SK-N-SH treated with all-trans-retinoic acid at 6 μM for 48 hours (cell line): Measurements from ENCODE around the gene EML5.

ENCODE experiments used
- ARNTL ChIP-seq: fragments of 450-650 bp; formaldehyde crosslinking; IDR thresholded peaks from 2 replicates; pipeline ENCODE4 v1.5.0; 2020; ENCODE audit warnings: low read depth, mild to moderate bottlenecking, moderate library complexity, borderline replicate concordance
- ESRRG ChIP-seq: fragments of 250-450 bp; sonication (Bioruptor Pico); IDR thresholded peaks from 2 replicates; pipeline ENCODE4 v1.6.1; 2021; ENCODE audit warnings: mild to moderate bottlenecking
- ISL1 ChIP-seq: fragments of 250-450 bp; sonication (Bioruptor Pico); IDR thresholded peaks from 2 replicates; pipeline ENCODE4 v2.1.2; 2022; ENCODE audit warnings: mild to moderate bottlenecking, moderate library complexity
- ZFP3 ChIP-seq: fragments of 250-450 bp; sonication (Bioruptor Pico); IDR thresholded peaks from 2 replicates; pipeline ENCODE4 v1.5.0; 2020; ENCODE audit warnings: mild to moderate bottlenecking, moderate library complexity
- ZFP30 ChIP-seq: fragments of 450-650 bp; formaldehyde crosslinking; IDR thresholded peaks from 2 replicates; pipeline ENCODE4 v1.5.0; 2022; ENCODE audit warnings: mild to moderate bottlenecking, moderate library complexity
- ZNF8 ChIP-seq: fragments of 450-650 bp; formaldehyde crosslinking; IDR thresholded peaks from 2 replicates; pipeline ENCODE4 v1.5.0; 2020; ENCODE audit warnings: mild to moderate bottlenecking, moderate library complexity
- TF ChIP-seq, protein P1 (sequence below): fragments of 250-450 bp; sonication (Bioruptor Pico); IDR thresholded peaks from 2 replicates; pipeline ENCODE4 v1.5.1; 2021; ENCODE audit warnings: mild to moderate bottlenecking, moderate library complexity

DNA sequence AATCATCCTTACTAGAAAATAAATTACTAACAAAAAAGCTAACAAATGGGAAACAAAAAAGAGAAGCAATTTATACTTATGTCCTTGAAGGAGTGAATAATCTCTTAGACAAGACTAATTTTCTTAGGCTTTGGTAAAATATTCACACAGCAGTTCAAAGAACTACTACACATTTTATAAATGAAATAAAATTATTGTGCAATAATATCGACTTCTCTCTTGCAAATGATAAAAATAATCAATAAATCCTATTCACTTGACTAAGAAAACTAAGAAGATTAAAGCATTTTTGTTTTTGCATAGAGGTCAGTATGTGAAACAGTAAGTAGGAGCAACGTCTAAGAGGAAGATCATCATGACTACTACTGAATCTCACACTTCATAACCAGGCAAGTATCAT is 82.0 kb downstream of the EML5 start:
- TF ChIP-seq ZFP3 (CRISPR knock-in tag) (no peak), ARNTL (no peak), ZNF8 (CRISPR knock-in tag) (no peak), ZFP30 (no peak), ESRRG (CRISPR knock-in tag) (no peak), ISL1 (CRISPR knock-in tag) (no peak)
- TF ChIP-seq, protein P1, sequence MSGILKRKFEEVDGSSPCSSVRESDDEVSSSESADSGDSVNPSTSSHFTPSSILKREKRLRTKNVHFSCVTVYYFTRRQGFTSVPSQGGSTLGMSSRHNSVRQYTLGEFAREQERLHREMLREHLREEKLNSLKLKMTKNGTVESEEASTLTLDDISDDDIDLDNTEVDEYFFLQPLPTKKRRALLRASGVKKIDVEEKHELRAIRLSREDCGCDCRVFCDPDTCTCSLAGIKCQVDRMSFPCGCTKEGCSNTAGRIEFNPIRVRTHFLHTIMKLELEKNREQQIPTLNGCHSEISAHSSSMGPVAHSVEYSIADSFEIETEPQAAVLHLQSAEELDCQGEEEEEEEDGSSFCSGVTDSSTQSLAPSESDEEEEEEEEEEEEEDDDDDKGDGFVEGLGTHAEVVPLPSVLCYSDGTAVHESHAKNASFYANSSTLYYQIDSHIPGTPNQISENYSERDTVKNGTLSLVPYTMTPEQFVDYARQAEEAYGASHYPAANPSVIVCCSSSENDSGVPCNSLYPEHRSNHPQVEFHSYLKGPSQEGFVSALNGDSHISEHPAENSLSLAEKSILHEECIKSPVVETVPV (CRISPR knock-in tag) = no peak
